ENCODE measurements around the gene RDX.

- TF ChIP-seq EZH2phosphoT487 (conservative IDR thresholded peaks at IDR 0.05; ENCODE audit: low read length) (no peak), CTCF (IDR thresholded peaks at IDR 0.05; ENCODE audit: insufficient read depth, low read length, poor library complexity, severe bottlenecking) (no peak)
Measured at GRCh38 chr11:110290591-110291334, 5.7 kb downstream of the RDX start.

Data from SU-DHL-6 (cell line).